ENCODE data around the gene MAN1B1. TPM values are rescaled to one million over a fixed set of nuclear protein-coding genes. Genes with fewer than 3 reads are reported as not detected.

Gene MAN1B1
- total RNA-seq, 1 donor from 2014 or later: 24.6 TPM

DNA sequence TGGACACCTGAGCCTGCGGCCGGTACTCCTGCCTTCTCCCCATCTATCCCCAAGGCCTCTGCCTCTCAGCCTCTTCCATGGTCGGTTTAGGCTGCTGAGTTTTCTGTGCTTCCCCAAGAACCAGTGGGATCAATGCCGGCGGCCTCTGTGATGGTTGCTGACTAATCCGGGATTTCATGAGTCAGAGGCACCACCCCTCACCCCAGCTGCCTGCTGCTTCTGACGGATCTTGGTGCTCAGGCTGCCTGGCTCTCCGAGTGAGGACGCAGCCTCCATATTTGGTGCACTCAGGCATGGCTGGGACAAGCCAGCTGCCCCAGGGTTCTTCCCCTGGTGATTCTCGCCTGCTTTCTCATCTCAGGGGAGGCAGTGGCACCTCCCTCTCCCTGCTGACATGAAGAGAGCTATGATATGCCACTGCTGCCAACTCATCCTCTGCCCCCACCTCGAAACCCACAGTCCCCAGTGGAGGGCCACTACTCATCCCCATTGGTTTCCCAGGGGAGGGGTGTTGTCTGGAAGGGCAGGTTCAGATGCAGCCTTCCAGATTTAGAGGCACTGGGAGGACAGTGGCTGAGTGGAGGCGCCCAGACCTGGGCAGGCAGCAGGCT, 3.3 kb upstream of the MAN1B1 start:
- Histone ChIP-seq H3K36me3 (no peaks in the 10 kb centered on the region), H3K9ac (no peak overlapping the region), H3K4me3 (no peak overlapping the region), H3K9me3 (ENCODE audit: low read depth) (no peaks in the 10 kb centered on the region), H3K4me1 (peaks cover 17% of the 10 kb centered on the region), H3K4me2 (no peak overlapping the region), H2AFZ (replicated peaks) (no peak overlapping the region), H3K27me3 (peaks cover 66% of the 10 kb centered on the region), H3F3A (ENCODE audit: low read depth) (peaks cover 29% of the 10 kb centered on the region), H4K20me1 (ENCODE audit: low read depth) (peaks cover 9% of the 10 kb centered on the region), H3K79me2 (ENCODE audit: low read depth) (peaks cover 9% of the 10 kb centered on the region), H3K27ac (no peak overlapping the region)
- peaks cover 31% of the 10 kb centered on the region for H3K27me3 Mint-ChIP-seq (ENCODE audit: insufficient read depth, low read depth)
- no peaks in the 10 kb centered on the region for H3K36me3 Mint-ChIP-seq
- no peak overlapping the region for H3K4me3 Mint-ChIP-seq
- peak; percentile 75 for DNase-seq (ENCODE audit: low spot score)
- H3K27ac Mint-ChIP-seq: no peak overlapping the region
- TF ChIP-seq EZH2 (IDR thresholded peaks at IDR 0.05): no peak
- TF ChIP-seq EZH2phosphoT487 (IDR thresholded peaks at IDR 0.05): no peak
- TF ChIP-seq, protein P1, sequence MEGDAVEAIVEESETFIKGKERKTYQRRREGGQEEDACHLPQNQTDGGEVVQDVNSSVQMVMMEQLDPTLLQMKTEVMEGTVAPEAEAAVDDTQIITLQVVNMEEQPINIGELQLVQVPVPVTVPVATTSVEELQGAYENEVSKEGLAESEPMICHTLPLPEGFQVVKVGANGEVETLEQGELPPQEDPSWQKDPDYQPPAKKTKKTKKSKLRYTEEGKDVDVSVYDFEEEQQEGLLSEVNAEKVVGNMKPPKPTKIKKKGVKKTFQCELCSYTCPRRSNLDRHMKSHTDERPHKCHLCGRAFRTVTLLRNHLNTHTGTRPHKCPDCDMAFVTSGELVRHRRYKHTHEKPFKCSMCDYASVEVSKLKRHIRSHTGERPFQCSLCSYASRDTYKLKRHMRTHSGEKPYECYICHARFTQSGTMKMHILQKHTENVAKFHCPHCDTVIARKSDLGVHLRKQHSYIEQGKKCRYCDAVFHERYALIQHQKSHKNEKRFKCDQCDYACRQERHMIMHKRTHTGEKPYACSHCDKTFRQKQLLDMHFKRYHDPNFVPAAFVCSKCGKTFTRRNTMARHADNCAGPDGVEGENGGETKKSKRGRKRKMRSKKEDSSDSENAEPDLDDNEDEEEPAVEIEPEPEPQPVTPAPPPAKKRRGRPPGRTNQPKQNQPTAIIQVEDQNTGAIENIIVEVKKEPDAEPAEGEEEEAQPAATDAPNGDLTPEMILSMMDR (IDR thresholded peaks at IDR 0.05): no peak
- no peaks in the 10 kb centered on the region for H3K9me3 Mint-ChIP-seq
- H3K4me1 Mint-ChIP-seq: peaks cover 32% of the 10 kb centered on the region

DNA sequence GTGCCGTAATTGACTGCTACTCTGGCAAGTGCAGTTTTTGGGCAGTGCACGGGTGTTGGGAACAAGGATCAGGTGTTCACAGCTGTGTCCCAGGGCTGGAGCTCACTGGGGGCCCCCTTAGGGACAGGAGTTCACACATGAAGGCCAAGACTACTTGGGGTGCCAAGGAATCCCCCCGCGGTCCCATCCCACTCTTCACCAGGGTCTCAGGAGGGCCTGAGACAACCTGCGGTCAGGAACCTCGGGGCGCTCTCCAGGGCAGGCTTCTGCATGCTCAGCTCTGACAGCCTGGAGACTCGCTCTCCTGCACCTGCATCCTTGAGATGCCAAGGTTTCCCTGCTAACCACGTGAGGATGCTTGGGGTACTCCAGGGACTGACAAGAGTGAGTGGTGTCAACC, 2.3 kb upstream of the MAN1B1 start:
- DNase-seq (ENCODE audit: low spot score): no peak
- no peak overlapping the region for H3K27ac Mint-ChIP-seq
- H3K9me3 Mint-ChIP-seq: no peaks in the 10 kb centered on the region
- Histone ChIP-seq H3K27ac (no peak overlapping the region), H3K4me2 (no peak overlapping the region), H3K36me3 (no peaks in the 10 kb centered on the region), H3K4me1 (peaks cover 14% of the 10 kb centered on the region), H3K79me2 (ENCODE audit: low read depth) (peaks cover 9% of the 10 kb centered on the region), H3K9me3 (ENCODE audit: low read depth) (no peaks in the 10 kb centered on the region), H3K27me3 (peaks cover 56% of the 10 kb centered on the region), H3K9ac (no peak overlapping the region), H4K20me1 (ENCODE audit: low read depth) (no peaks in the 10 kb centered on the region), H3F3A (ENCODE audit: low read depth) (peaks cover 19% of the 10 kb centered on the region), H3K4me3 (no peak overlapping the region), H2AFZ (replicated peaks) (no peak overlapping the region)
- H3K36me3 Mint-ChIP-seq: peaks cover 4% of the 10 kb centered on the region
- H3K4me1 Mint-ChIP-seq: peaks cover 32% of the 10 kb centered on the region
- H3K27me3 Mint-ChIP-seq (ENCODE audit: insufficient read depth, low read depth): peaks cover 25% of the 10 kb centered on the region
- H3K4me3 Mint-ChIP-seq: no peak overlapping the region
- TF ChIP-seq, protein P1 (IDR thresholded peaks at IDR 0.05): no peak
- TF ChIP-seq EZH2 (IDR thresholded peaks at IDR 0.05) (no peak), EZH2phosphoT487 (IDR thresholded peaks at IDR 0.05) (no peak)

DNA sequence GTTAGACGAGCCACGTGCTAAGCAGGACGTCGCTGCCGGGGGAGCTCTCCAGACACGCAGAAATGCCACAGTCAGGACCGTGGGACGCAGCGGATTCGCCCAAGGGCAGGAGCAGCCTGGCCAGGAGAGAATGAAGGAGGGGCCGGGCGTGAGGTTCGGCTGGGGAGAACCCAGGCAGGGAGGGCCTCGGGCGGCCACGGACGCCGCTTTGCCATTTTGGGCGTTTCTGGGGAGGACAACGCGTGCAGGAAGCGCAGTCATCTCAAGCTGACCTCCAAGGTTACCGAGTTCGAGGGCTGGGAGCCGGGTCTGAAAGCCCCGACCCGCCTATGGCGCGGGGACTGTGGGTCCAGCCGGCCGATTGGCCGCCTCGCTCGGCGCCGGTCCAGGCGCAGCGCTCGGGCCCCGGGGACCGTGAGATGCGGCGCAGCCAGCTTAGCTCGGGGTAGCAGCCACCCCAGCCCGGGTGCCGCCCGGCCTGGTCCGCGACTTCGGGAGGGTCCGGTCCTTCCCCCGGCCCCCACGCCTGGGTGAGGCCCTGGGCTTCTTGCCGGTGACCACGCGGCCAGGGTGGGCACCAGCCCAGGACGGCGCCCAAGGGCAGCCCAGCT, 760 bp upstream of the MAN1B1 start:
- peaks cover 9% of the 10 kb centered on the region for H3K79me2 ChIP-seq (ENCODE audit: low read depth)
- no peak overlapping the region for H3K9ac ChIP-seq
- Mint-ChIP-seq H3K36me3 (peaks cover 5% of the 10 kb centered on the region), H3K27ac (no peak overlapping the region), H3K9me3 (no peaks in the 10 kb centered on the region), H3K4me3 (peak overlapping the region; percentile 90), H3K4me1 (peaks cover 29% of the 10 kb centered on the region), H3K27me3 (ENCODE audit: insufficient read depth, low read depth) (peaks cover 20% of the 10 kb centered on the region)
- peak overlapping the region; percentile 97 for H3K4me2 ChIP-seq
- H4K20me1 ChIP-seq (ENCODE audit: low read depth): no peaks in the 10 kb centered on the region
- H3K4me3 ChIP-seq: peak overlapping the region; percentile 75
- no peak overlapping the region for H3K27ac ChIP-seq
- no peaks in the 10 kb centered on the region for H3K36me3 ChIP-seq
- H3K9me3 ChIP-seq (ENCODE audit: low read depth): no peaks in the 10 kb centered on the region
- peak; percentile 53 for TF ChIP-seq EZH2phosphoT487 (IDR thresholded peaks at IDR 0.05)
- TF ChIP-seq, protein P1 (IDR thresholded peaks at IDR 0.05): no peak
- peak; percentile 73 for TF ChIP-seq EZH2 (IDR thresholded peaks at IDR 0.05)
- H3K27me3 ChIP-seq: peaks cover 41% of the 10 kb centered on the region
- H3F3A ChIP-seq (ENCODE audit: low read depth): peaks cover 18% of the 10 kb centered on the region
- DNase-seq (ENCODE audit: low spot score): peak; percentile 53
- peaks cover 14% of the 10 kb centered on the region for H3K4me1 ChIP-seq
- no peak overlapping the region for H2AFZ ChIP-seq (replicated peaks)
